Activated CD8-positive, alpha-beta memory T cell treated with anti-CD3 and anti-CD28 coated beads, Interleukin-2, amount 50 U/mL, for 1 hour (primary cell): ENCODE results near the gene FOXP1.
"Not testable (repeated sequence)": the region's sequence is repeated elsewhere in the genome, so short reads cannot be mapped to it uniquely, and the experiment has no call there.

Experiments
- DNase-seq: peaks from one replicate; pipeline ENCODE4 v3.0.0-alpha.2; 2020; ENCODE audit errors: extremely low read depth

FOXP1 gene

DNA sequence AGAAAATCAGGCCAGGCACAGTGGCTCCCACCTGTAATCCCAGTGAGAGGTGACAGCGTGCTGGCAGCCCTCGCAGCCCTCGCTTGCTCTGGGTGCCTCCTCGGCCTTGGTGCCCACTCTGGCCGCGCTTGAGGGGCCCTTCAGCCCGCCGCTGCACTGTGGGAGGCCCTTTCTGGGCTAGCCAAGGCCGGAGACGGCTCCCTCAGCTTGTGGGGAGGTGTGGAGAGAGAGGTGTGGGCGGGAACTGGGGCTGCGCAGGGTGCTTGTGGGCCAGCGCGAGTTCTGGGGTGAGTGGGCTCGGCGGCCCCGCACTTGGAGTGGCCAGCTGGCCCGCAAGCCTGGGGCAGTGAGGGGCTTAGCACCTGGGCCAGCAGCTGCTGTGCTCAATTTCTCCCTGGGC is 252.6 kb downstream of the FOXP1 start:
- no peak for DNase-seq

DNA sequence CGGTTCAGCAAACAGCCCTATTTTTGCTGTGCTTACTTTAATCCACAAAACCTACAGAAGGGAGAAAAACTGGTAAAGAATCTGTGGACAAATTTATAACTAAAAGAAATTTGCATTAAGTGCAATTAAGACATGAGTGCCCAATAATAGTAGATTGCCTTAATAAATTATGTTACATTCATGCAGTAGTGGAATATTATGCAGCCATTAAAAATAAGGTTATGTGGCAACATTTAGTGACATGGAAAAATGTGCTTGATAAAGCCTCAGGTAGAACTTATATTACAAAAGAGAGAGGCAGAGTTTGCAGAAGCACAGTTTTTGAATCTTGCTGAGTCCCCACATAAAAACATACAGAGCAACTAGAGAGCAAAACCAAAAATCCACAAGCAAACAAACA is 253.0 kb downstream of the FOXP1 start:
- no peak for DNase-seq

DNA sequence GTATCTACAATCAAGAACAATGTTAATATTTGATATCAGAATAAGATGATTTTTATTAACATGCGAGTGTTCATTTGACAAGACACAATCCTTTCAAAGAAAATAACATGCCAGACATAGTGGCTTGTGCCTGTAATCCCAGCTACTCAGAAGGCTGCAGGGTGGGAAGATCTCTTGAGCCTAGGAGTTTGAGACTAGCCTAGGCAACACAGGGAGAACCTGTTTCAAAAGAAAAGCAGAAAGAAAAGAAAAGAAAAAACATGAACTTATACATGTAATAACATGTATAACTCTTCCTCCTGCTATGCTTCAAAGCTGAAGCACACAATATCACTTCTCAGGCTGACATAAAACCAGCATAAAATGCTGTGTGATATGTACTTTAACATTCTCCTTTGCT is 253.7 kb downstream of the FOXP1 start:
- no peak for DNase-seq

DNA sequence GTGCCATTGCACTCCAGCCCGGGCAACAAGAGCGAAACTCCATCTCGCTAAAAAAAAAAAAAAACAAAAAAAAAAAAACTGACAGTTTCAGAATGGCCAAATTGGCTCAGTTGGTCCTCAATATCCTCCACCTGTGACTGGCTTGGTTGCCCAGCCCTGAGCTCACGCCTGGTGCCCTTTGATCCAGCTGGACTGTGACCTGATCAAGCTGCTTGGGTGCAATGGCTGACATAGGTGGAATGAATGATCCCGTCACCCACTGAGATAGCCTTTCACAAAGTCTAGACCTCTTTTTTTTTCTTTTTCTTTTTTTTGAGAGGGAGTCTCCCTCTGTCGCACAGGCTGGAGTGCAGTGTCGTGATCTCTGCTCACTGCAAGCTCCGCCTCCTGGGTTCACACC is 254.6 kb downstream of the FOXP1 start:
- DNase-seq = no peak

DNA sequence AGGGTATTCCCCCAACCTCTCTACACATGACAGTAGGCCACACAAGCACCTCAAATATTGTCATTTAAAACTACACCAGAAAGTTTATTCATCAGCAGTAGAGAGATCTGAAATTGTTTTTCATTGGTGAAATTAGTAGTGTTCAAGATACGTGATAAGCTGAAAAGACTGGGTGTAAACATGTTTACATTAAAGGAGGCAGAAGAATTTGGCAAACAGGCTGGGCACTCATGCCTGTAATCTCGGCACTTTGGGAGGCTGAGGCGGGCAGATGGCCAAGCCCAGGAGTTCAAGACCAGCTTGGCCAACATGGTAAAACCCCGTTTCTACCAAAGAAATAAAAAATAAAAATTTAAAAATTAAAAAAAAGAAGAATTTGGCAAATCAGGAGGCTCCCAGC is 255.6 kb downstream of the FOXP1 start:
- DNase-seq = no peak

DNA sequence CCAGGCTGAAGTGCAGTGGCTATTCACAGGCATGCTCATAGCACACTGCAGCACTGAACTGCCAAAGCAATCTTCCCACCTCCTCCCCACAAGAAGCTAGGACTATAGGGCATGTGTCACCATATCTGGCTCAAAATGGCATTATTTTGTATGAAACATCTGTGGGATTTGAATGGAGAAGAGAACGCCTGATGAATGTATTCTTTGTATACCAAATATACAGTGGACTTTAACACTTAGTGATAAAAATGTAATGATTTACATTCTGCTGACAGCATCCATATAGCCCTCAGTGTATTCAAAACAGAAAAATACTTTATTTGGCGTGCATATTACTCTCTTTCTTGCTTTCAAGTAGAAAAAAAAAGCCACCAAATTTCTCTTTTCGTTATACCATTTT is 257.8 kb downstream of the FOXP1 start:
- no peak for DNase-seq

DNA sequence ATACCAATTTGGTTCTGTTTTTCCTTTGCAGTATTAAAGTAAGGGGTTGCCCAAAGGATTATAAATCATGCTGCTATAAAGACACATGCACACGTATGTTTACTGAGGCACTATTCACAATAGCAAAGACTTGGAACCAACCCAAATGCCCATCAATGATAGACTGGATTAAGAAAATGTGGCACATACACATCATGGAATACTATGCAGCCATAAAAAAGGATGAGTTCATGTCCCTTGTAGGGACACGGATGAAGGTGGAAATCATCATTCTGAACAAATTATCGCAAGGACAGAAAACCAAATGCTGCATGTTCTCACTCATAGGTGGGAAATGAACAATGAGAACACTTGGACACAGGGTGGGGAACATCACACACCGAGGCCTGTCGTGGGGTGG is 259.3 kb downstream of the FOXP1 start:
- DNase-seq = not testable (repeated sequence)

DNA sequence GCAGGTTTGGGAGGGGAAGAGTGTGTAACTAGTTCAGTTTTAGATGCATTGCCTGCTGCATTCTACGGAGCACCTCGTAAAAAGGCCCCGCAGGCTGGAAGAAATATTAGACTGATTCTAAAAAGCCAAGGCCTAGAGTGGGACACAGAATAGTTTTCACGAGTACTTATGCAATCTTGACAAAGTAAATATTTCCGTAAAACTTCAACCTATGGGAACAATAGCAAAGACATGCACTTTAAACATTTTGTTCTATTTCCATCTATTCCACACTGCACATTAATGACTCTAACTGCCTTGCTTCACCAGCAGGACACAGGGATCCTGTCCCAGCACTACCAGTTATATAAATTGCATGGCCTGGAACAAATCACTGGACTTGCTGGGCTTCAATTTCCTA is 260.0 kb downstream of the FOXP1 start:
- DNase-seq = no peak

DNA sequence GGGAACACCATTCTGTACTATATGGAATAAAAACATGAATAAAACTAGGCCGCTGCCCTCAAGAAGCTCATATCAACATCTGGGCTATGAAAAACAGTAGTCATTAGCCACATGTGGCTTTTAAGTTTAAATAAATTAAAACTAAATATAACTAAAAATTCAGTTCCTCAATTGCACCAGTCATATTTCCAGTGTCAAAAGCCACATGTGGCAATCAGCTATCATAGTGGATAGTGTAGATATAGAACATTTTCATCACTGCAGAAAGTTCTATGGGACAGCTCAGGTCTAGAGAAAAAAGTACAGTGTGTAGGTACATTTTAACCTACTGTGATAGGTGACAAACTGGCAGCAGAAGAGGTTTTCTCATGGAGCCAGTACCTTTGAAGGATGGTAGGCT is 261.4 kb downstream of the FOXP1 start:
- DNase-seq = no peak

DNA sequence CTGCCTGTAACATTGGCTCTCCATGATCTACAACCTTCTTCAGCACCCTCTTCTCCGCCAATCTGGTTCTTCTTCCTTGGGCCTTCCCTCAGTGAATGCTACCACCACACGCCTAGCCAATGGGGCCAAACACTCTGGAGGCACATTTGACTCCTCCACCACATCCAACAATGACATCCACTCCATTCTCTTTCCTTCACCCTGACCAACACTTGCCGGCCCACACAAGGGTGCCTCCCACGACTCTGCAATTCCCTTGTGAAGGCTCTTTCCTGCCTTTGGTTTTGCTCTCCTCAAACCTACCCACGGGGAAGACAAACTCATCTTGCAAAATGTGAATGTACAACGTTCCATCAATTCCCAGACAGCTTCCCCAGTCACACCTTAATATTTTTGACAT is 263.8 kb downstream of the FOXP1 start:
- no peak for DNase-seq

DNA sequence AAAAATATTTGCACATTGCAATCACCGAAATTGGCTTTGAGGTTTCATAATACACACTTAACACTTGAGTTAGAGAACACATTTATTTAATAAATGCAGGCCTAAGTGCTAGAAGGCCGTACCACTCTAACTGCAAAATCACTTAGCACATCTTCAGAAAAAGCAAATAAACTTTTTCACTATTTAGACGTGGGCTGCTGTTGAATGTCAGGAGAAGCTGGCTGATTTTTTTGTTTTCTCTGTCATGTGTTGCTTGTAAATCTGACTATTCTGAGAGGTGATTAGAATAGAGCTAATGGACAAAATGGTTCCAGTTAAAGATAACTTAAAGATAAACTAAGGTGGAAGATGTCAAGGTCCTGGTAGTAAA is 265.1 kb downstream of the FOXP1 start:
- DNase-seq = no peak

DNA sequence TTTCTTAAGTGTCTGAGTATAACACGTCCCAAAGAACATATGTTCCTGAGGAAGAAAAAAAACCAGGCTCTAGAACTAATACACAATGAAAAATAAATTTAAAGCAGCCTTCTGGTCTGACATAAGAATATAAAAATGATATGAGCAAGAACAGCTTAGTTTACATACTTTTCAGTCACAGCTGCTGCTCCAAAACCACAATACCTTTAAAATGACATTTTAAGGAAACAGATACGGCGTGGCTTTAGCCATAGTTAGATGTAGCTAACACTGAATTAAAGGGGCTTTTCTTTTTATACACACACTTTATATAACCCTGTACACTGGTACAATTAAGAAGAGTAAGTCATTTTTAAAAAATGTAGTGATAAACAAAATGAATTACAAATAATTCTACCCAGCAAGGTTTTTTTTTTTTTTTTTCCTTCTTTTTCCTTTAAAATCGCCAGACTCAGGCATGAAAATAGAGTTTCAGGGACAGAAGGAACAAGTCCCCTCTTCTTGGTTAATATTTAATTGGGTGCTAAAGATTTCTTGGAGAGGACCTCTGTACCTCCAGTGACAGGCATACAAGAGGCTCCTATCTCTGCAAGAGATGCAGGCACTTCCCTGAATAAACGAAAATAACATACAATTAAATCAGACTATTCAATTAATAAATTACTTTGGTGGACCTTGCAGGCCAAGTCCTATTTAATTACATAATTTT is 265.6 kb downstream of the FOXP1 start:
- DNase-seq = no peak

DNA sequence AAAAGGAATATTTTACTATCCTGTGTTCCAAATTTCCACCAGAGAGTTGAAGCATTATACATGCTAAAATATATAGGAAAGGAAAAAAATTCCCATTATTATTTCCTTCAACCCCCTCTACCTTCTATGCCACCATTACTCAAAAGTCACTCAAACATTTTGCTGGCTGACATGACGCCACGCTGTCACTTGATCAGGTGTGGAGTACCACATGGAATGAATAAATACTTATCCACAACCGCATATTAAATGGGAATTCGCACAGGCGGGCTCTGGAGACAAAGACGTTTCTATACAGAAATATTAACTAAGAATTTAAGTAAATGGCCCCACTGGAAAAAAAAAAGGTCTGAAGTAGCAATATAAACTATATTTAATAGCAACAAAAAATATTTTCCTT is 266.4 kb downstream of the FOXP1 start:
- no peak for DNase-seq

DNA sequence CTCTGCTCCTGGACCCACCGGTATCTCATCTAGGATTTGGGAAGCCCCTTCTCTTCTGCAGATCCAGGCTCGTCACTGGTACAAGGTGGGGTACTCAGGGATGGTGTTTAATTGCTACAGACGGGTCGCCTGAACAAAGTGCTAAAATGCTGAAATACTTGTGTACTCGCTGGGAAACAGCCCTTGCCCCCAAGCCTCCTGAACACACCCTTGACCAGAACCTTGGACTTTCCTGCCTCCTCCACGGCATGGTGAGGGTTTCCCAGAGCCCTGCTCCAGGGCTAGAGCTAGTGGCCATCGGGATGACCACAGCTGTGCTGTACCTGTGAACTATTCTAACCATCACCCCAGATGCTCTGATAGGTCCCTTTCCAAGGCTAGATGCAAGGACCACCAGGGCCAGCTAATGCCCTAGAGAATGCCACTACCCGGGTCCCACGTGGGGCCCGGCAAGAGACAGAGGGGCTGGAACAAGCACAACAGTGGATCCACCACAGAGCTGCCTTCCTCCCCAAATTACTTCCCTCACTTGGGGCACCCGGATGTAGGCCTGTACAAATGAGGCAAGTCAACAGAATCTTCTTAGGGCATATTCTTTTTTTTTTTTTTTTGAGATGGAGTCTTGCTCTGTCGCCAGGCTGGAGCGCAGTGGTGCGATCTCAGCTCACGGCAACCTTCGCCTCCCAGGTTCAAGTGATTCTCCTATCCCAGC is 267.3 kb downstream of the FOXP1 start:
- no peak for DNase-seq

DNA sequence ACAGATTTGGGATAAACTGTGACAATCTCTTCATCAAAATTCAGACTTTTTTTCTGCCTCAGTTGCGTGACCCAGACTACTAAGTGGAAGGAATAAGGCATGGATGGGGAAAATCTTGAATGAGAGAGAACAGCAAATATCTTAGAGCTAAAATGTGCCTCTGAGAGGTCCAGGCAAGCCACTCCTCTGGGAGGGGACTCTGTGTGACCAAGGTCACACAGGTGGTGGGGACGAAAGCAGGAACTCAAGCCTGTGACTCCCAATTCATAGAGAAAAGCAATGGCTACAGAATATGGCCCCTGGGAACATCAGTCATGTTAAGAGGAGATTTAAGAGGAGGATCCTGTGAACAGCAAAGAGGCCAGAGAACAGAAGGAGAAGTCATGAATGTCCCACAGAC is 268.1 kb downstream of the FOXP1 start:
- DNase-seq = no peak

DNA sequence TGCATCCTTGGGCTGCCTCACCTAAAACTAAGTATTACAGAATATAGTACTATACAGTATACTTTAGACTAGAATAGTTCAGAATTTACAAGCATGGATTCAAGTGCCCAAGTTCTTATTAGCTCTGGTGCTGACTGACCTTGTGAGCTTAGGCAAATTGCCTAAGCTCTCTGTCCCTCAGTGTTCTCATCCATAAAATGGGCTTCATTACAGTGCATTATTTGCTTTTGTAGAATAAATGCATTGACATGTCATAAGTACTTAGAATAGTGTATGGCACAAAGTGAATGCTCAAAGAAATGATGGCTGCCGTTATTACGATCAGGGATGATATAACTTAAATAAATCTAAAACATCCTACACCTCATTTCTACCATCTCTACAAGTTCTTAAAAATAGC is 269.7 kb downstream of the FOXP1 start:
- DNase-seq = no peak

DNA sequence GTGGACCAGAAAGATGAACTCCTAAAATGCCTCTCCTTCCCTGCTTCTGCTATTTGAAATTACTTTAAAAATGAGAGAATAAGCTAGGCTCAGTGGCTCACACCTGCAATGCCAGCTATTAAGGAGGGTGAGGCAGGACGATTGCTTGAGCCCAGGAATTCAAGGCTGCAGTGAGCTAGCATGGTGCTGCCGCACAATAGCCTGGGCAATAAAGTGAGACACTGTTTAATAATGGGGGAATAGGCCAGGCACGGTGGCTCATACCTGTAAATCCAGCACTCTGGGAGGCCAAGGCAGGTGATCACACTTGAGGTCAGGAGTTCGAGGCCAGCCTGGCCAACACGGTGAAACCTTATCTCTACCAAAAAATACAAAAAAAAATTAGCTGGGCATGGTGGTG is 271.1 kb downstream of the FOXP1 start:
- no peak for DNase-seq

DNA sequence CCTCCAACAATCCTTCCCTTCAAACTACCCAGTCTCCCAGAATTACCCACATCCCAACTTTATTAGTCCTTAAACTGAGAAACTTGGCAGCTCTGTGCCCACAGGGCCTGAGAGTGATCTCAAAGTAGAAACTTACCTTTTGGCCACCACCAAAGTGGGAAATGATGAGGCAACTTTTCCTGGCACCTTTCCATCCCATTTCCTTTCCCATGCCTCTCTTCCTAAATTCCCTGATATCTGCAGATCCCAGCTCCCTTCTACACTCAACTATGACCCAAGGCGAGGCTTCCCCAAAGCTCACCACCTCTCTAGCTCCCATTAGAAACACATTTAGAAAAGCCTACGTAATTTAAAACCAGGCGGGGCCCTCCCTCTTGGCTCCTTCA is 271.9 kb downstream of the FOXP1 start:
- DNase-seq = no peak

DNA sequence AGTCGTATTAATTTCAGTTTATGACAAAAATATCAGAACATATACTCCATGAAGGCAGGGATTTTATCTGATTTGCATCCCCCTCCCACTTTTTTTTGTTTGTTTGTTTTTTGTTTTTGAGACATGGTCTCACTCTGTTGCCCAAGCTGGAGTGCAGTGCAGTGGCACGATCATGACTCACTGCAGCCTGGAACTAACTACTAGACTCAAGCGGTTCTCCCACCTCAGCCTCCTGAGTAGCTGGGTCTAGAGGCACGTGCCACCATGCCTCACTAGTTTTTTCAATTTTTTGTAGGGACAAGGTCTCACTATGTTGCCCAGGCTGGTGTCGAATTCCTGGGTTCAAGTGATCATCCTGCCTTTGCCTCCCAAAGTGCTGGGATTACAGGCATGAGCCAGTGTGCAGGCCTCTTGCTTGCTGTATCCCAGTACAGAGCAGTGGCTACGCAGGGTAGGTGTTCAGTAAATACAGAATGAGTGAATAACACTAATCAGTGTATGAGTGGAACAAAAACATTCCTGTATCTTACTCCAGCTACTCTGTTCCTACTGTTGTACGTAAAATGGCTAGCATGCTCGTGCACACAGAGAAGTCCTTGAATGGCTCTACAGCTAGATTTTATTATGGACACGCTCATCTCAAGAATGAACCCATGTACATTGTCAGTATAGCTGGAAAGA is 272.4 kb downstream of the FOXP1 start:
- no peak for DNase-seq

DNA sequence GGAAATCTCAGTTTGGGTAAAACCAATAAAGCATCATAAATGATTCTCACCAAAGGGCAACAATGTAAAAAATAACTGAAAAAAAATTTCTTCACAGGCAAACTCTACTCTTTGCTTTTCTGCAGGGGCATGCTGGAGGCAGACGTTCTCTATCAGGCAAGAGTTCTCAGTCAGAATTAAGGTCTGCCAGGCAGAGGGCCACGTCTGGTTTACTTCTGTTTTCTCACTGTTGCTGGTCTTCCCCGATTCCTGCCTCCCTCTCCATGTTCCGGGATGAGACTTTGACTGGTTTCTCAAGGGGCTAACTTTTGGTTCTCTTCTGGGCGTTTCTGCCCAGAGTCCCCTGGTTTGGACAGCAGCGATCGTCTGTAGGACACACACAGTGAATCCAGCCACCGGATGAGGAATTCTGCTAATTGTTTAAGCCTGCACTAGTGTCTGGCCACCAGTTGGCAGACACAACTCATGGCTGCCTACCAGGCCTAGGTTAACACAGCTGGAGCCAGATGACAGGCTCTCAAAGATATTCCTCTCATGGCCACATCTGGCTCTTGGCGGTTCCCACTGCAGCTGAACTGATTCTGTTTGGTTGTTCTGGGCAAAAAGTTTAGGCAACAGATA is 273.1 kb downstream of the FOXP1 start:
- no peak for DNase-seq

DNA sequence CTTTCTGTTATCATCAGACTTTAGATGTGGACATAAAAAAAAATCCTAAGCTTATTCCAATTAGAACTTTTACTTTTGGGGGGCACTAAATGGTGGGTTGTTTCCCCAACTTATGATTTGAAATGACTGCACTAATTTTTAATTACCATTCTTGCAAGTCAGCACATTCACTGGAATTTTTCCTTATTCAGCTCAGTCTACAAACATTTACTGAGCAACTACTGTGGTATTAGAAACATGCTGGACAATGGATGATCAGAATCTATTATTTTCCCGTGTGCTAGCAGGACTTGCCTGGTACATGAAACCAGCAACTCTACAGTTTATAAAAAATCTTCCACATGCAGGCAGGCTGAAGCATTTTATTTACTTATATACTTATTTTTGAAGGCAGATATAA is 273.6 kb downstream of the FOXP1 start:
- no peak for DNase-seq

DNA sequence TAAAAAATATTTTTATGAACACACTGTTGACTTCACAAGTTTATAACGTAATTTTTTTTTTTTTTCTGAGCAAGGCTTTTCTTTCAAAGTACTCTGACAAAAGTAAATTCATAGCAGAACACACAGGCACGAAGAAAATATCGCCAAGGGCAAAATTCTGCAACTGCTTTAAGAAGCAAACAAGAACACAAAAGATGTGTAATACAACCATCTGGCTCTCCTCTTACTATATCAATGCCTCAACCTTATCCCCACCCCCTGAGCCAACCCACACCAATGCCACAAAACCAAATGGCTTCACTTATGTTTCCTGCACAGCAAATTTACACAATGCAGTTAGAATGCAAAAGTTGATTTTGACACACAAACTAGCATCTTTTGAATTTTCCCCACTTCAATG is 274.2 kb downstream of the FOXP1 start:
- DNase-seq = no peak

DNA sequence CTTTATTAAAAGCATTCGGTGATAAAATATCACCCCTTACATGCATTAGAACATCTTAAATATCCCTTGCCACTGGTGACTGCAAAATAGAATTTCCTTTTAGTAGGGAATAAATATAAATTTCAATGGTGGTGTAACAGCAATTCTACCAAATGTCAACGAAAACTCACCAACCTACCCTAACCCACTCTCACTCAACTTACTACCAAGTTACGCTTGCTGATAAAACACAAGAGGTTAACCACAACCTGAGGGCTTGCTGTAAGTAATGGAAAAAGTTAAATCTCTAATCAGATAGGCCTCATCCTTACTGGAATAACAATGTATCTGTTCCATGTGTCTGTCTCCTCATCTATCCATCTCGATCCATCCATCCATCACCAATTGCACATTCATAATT is 274.7 kb downstream of the FOXP1 start:
- no peak for DNase-seq
